Transverse colon (tissue), 4 donors: ENCODE measurements around the gene HS1BP3.

Experiments used
- EP300 ChIP-seq: sonication (generic); formaldehyde crosslinking; IDR thresholded peaks from one replicate; pipeline ENCODE4 v1.6.1; 2017; ENCODE audit warnings: antibody characterized with exemption, low read depth
- POLR2A ChIP-seq: fragments of 450-650 bp; IDR thresholded peaks from one replicate; pipeline ENCODE4 v1.6.1; 2016; ENCODE audit warnings: antibody characterized with exemption, mild to moderate bottlenecking, moderate library complexity
- POLR2AphosphoS5 ChIP-seq, 3 donors: sonication (generic); formaldehyde crosslinking; IDR thresholded peaks; one replicate each; pipeline ENCODE4 v1.6.1; 2016; ENCODE audit warnings: antibody characterized with exemption in 3 of 3
- TF ChIP-seq, protein P1 (sequence below), 5 experiments: fragments of 200-600 bp in 3 of 5; fragments of 450-650 bp in 2 of 5; sonication (generic) in 3 of 5; IDR thresholded peaks; 1 replicate in 2 of 5; 2 replicates in 3 of 5; pipeline ENCODE4 v1.5.1; 2016 to 2017; ENCODE audit warnings: antibody characterized with exemption in 5 of 5, inconsistent platforms in 3 of 5, mild to moderate bottlenecking in 2 of 5, moderate library complexity in 1 of 5

DNA sequence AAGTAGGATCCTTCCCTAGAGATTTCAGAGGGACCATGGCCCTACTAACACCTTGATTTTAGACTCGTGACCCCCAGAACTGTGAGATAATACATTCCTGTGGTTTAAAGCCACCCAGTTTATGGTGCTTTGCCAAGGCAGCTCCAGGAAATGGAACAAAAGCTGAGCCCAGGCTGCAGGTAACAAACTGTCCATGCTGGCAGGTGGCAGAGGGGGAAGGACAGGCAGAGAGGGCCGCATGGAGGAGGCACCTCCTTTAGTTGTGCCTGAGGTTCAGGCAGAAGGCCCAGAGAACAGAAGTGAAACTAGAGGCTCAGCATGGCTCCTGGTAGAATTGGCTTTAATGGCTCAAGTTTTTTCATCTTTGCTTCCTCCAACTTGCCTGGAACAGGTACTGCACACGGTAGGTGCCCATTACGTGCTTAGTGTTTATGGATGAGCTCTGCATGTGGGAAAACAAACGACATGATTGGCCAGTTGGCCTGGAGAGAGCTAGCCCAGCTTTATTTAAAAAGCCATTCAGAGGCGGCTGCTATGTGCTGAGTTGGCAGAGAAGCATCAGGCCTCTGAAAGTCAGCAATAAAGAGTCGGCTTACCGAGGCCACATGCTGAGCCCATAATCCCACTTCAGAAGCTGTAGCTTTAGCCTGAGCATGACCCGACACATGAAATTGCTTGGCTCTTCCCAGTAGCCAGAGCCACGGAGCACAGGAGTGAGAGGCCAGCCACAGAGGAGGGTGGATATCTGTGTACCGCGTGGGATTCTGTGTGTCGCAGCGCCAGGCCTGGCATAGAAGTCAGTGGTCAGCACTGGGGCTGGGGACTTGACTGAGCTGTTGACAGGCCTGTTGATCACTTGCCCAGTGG is 36.5 kb downstream of the HS1BP3 start:
- TF ChIP-seq, protein P1, sequence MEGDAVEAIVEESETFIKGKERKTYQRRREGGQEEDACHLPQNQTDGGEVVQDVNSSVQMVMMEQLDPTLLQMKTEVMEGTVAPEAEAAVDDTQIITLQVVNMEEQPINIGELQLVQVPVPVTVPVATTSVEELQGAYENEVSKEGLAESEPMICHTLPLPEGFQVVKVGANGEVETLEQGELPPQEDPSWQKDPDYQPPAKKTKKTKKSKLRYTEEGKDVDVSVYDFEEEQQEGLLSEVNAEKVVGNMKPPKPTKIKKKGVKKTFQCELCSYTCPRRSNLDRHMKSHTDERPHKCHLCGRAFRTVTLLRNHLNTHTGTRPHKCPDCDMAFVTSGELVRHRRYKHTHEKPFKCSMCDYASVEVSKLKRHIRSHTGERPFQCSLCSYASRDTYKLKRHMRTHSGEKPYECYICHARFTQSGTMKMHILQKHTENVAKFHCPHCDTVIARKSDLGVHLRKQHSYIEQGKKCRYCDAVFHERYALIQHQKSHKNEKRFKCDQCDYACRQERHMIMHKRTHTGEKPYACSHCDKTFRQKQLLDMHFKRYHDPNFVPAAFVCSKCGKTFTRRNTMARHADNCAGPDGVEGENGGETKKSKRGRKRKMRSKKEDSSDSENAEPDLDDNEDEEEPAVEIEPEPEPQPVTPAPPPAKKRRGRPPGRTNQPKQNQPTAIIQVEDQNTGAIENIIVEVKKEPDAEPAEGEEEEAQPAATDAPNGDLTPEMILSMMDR (IDR thresholded peaks at IDR 0.05): no peak
- TF ChIP-seq POLR2AphosphoS5 (IDR thresholded peaks at IDR 0.05) (no peak), POLR2A (no peak), EP300 (no peak)
